Parathyroid adenoma (tissue), 2 donors: Measurements from ENCODE around the gene MARCHF4.

ENCODE experiments used
- H2AFZ ChIP-seq: fragments of 300-600 bp; sonication (generic); one replicate; pipeline ENCODE4 v1.7.0; 2017; ENCODE audit warnings: antibody characterized with exemption, mild to moderate bottlenecking
- H3K27ac ChIP-seq: fragments of 300-600 bp; sonication (generic); one replicate; pipeline ENCODE4 v1.7.0; 2017
- H3K27me3 ChIP-seq: fragments of 300-600 bp; sonication (generic); one replicate; pipeline ENCODE4 v1.7.0; 2017; ENCODE audit warnings: low read length; ENCODE audit not compliant: control insufficient read depth, insufficient read depth
- H3K36me3 ChIP-seq: fragments of 300-600 bp; sonication (generic); one replicate; pipeline ENCODE4 v1.7.0; 2017; ENCODE audit warnings: low read length; ENCODE audit not compliant: control insufficient read depth, insufficient read depth
- H3K4me1 ChIP-seq: fragments of 300-600 bp; sonication (generic); one replicate; pipeline ENCODE4 v1.7.0; 2017; ENCODE audit warnings: control low read depth
- H3K4me2 ChIP-seq: fragments of 300-600 bp; sonication (generic); one replicate; pipeline ENCODE4 v1.7.0; 2017; ENCODE audit warnings: low read length
- H3K4me3 ChIP-seq: fragments of 300-600 bp; sonication (generic); one replicate; pipeline ENCODE4 v1.7.0; 2017; ENCODE audit warnings: low read depth, low read length
- H3K79me2 ChIP-seq: fragments of 300-600 bp; sonication (generic); one replicate; pipeline ENCODE4 v1.7.0; 2017; ENCODE audit warnings: control low read depth
- H3K9ac ChIP-seq: fragments of 300-600 bp; sonication (generic); one replicate; pipeline ENCODE4 v1.7.0; 2017; ENCODE audit warnings: mild to moderate bottlenecking
- H3K9me3 ChIP-seq: fragments of 300-600 bp; sonication (generic); one replicate; pipeline ENCODE4 v1.7.0; 2017; ENCODE audit warnings: low read length; ENCODE audit not compliant: control insufficient read depth
- CTCF ChIP-seq: fragments of 300-600 bp; sonication (generic); IDR thresholded peaks from one replicate; pipeline ENCODE4 v1.7.0; 2017; ENCODE audit warnings: antibody characterized with exemption, mild to moderate bottlenecking
- donor health status: primary hyperparathyroidism.

Gene MARCHF4

GRCh38 chr2:216339456-216340279 lies 32.6 kb downstream of the MARCHF4 start:
- Histone ChIP-seq H3K79me2 (peaks cover 3% of the 10 kb centered on the region), H3K36me3 (no peaks in the 10 kb centered on the region), H3K27ac (no peak overlapping the region), H2AFZ (no peak overlapping the region), H3K9me3 (no peaks in the 10 kb centered on the region), H3K9ac (no peak overlapping the region), H3K27me3 (no peaks in the 10 kb centered on the region), H3K4me1 (no peaks in the 10 kb centered on the region), H3K4me3 (no peak overlapping the region), H3K4me2 (no peak overlapping the region)
- no peak for TF ChIP-seq CTCF

GRCh38 chr2:216335252-216335651 lies 37.0 kb downstream of the MARCHF4 start:
- Histone ChIP-seq H3K27me3 (no peaks in the 10 kb centered on the region), H3K4me2 (no peak overlapping the region), H3K9me3 (no peaks in the 10 kb centered on the region), H3K9ac (no peak overlapping the region), H3K36me3 (no peaks in the 10 kb centered on the region), H3K79me2 (no peaks in the 10 kb centered on the region), H3K27ac (no peak overlapping the region), H3K4me3 (no peak overlapping the region), H2AFZ (no peak overlapping the region), H3K4me1 (no peaks in the 10 kb centered on the region)
- TF ChIP-seq CTCF = no peak

- Histone ChIP-seq H3K9me3 (no peaks in the 10 kb centered on the region), H3K36me3 (no peaks in the 10 kb centered on the region), H3K4me1 (no peaks in the 10 kb centered on the region), H3K27me3 (no peaks in the 10 kb centered on the region), H3K79me2 (no peaks in the 10 kb centered on the region), H3K4me2 (no peak overlapping the region), H3K4me3 (no peak overlapping the region), H2AFZ (no peak overlapping the region), H3K27ac (no peak overlapping the region), H3K9ac (no peak overlapping the region)
- peak; percentile 23 for TF ChIP-seq CTCF
Measured at GRCh38 chr2:216328347-216328746, 43.9 kb downstream of the MARCHF4 start.

- no peak overlapping the region for H3K27ac ChIP-seq
- no peaks in the 10 kb centered on the region for H3K27me3 ChIP-seq
- H3K4me2 ChIP-seq = no peak overlapping the region
- no peak overlapping the region for H3K9ac ChIP-seq
- TF ChIP-seq CTCF = no peak
- H3K4me1 ChIP-seq = no peaks in the 10 kb centered on the region
- H3K4me3 ChIP-seq = no peak overlapping the region
- no peaks in the 10 kb centered on the region for H3K9me3 ChIP-seq
- H2AFZ ChIP-seq = no peak overlapping the region
- H3K79me2 ChIP-seq = no peaks in the 10 kb centered on the region
- H3K36me3 ChIP-seq = no peaks in the 10 kb centered on the region
Measured at GRCh38 chr2:216327447-216327935, 44.8 kb downstream of the MARCHF4 start.
